NCI-H345 treated with DMSO at 0.1 percent for 48 hours (cell line): ENCODE data around the gene GRIK5.

ENCODE experiments used
- DNase-seq: peaks from one replicate; lab custom pipeline; 2025; ENCODE audit not compliant: unreplicated experiment; lab: John Stamatoyannopoulos, UW

The GRIK5 gene

GRCh38 chr19:42078538-42079275 is 8.7 kb upstream of the GRIK5 start:
- no peak for DNase-seq

GRCh38 chr19:42078058-42078457 is 8.1 kb upstream of the GRIK5 start:
- no peak for DNase-seq

GRCh38 chr19:42076380-42076944 is 6.5 kb upstream of the GRIK5 start:
- DNase-seq = no peak

GRCh38 chr19:42075616-42076379 is 5.8 kb upstream of the GRIK5 start, which contains the start of gene ZNF574:
Gene ZNF574, plus strand, starts transcription at chr19:42076166. Its CDS starts 2,441 bp downstream, at chr19:42078607.
- DNase-seq = peak; percentile 94

GRCh38 chr19:42075364-42075615 is 5.3 kb upstream of the GRIK5 start:
- DNase-seq = no peak

GRCh38 chr19:42074513-42075363 is 4.7 kb upstream of the GRIK5 start:
- no peak for DNase-seq

- DNase-seq = no peak
These were observed 1.2 kb upstream of the GRIK5 start for GRCh38 chr19:42071247-42071646.

- no peak for DNase-seq
These were observed 1.0 kb downstream of the GRIK5 start for GRCh38 chr19:42068756-42069571.

GRCh38 chr19:42068361-42068755 is 1.6 kb downstream of the GRIK5 start:
- no peak for DNase-seq

- no peak for DNase-seq
These were observed 2.6 kb downstream of the GRIK5 start for GRCh38 chr19:42067315-42067888.

GRCh38 chr19:42066075-42066754 is 3.8 kb downstream of the GRIK5 start:
- DNase-seq = no peak

GRCh38 chr19:42065511-42065910 is 4.5 kb downstream of the GRIK5 start:
- DNase-seq = no peak

- DNase-seq = no peak
These were observed 5.0 kb downstream of the GRIK5 start for GRCh38 chr19:42065051-42065450.

GRCh38 chr19:42064432-42064831 is 5.6 kb downstream of the GRIK5 start:
- no peak for DNase-seq

GRCh38 chr19:42062381-42062780 is 7.6 kb downstream of the GRIK5 start:
- DNase-seq = no peak

GRCh38 chr19:42060117-42060516 is 9.9 kb downstream of the GRIK5 start:
- no peak for DNase-seq

GRCh38 chr19:42059196-42059595 is 10.8 kb downstream of the GRIK5 start:
- DNase-seq = no peak

GRCh38 chr19:42057846-42058245 is 12.2 kb downstream of the GRIK5 start:
- no peak for DNase-seq

GRCh38 chr19:42054205-42054604 is 15.8 kb downstream of the GRIK5 start:
- DNase-seq = no peak
